ENCODE results near the gene BTNL2. TPM values are rescaled to one million over a fixed set of nuclear protein-coding genes. Genes with fewer than 3 reads are reported as not detected.

The BTNL2 gene
- total RNA-seq, 1 donor from 2014 or later: not detected

- H3K36me3 Mint-ChIP-seq (ENCODE audit: low read depth, unreplicated experiment): no peaks in the 10 kb centered on the region
- FAIRE-seq (peak; percentile 43), DNase-seq (ENCODE audit: low read depth) (no peak)
- Histone ChIP-seq H3K4me2 (ENCODE audit: low read length) (peak within 1 kb of the TSS; percentile 9), H3K4me3 (ENCODE audit: insufficient read depth, low read depth, low read length) (no peak within 1 kb of the TSS), H3K27me3 (ENCODE audit: insufficient read depth, low read length) (no peaks in the 10 kb centered on the region), H3K9me3 (ENCODE audit: insufficient read depth, low read depth, low read length) (no peaks in the 10 kb centered on the region), H3K79me2 (ENCODE audit: insufficient read depth, low read length) (no peaks in the 10 kb centered on the region), H3K27ac (ENCODE audit: low read depth, low read length) (no peak within 1 kb of the TSS), H2AFZ (ENCODE audit: low read depth, low read length) (peak within 1 kb of the TSS; percentile 20), H3K36me3 (ENCODE audit: insufficient read depth, low read length) (no peaks in the 10 kb centered on the region), H3K4me1 (ENCODE audit: insufficient read depth, low read length) (peaks cover 17% of the 10 kb centered on the region), H3K9ac (ENCODE audit: low read length) (no peak within 1 kb of the TSS), H4K20me1 (ENCODE audit: insufficient read depth, low read length) (no peaks in the 10 kb centered on the region)
- no peak for TF ChIP-seq CTCF (IDR thresholded peaks at IDR 0.05; ENCODE audit: insufficient read depth, low read depth, low read length)
- no peak for TF ChIP-seq EZH2 (IDR thresholded peaks at IDR 0.05; ENCODE audit: insufficient read depth, low read length)
- H3K27ac Mint-ChIP-seq (ENCODE audit: unreplicated experiment): peak within 1 kb of the TSS; percentile 49
- H3K4me1 Mint-ChIP-seq (ENCODE audit: low read depth, unreplicated experiment): peaks cover 13% of the 10 kb centered on the region
- H3K4me3 Mint-ChIP-seq (ENCODE audit: unreplicated experiment): peak within 1 kb of the TSS; percentile 4
- H3K9me3 Mint-ChIP-seq (ENCODE audit: unreplicated experiment): peaks cover 3% of the 10 kb centered on the region
- H3K27me3 Mint-ChIP-seq (ENCODE audit: low read depth, unreplicated experiment): peaks cover 2% of the 10 kb centered on the region
These were observed 35.2 kb downstream of the BTNL2 start, which contains the start of gene TSBP1 for GRCh38 chr6:32371803-32372202. Gene TSBP1, minus strand, starts transcription at chr6:32371903. Its CDS starts 197 bp downstream, at chr6:32371706.

GRCh38 chr6:32371229-32371628, 35.8 kb downstream of the BTNL2 start:
- Histone ChIP-seq H3K4me2 (ENCODE audit: low read length) (peak overlapping the region; percentile 9), H4K20me1 (ENCODE audit: insufficient read depth, low read length) (no peaks in the 10 kb centered on the region), H3K4me3 (ENCODE audit: insufficient read depth, low read depth, low read length) (no peak overlapping the region), H3K4me1 (ENCODE audit: insufficient read depth, low read length) (peaks cover 17% of the 10 kb centered on the region), H2AFZ (ENCODE audit: low read depth, low read length) (peak overlapping the region; percentile 20), H3K79me2 (ENCODE audit: insufficient read depth, low read length) (no peaks in the 10 kb centered on the region), H3K9me3 (ENCODE audit: insufficient read depth, low read depth, low read length) (no peaks in the 10 kb centered on the region), H3K27me3 (ENCODE audit: insufficient read depth, low read length) (no peaks in the 10 kb centered on the region), H3K36me3 (ENCODE audit: insufficient read depth, low read length) (no peaks in the 10 kb centered on the region), H3K27ac (ENCODE audit: low read depth, low read length) (no peak overlapping the region), H3K9ac (ENCODE audit: low read length) (no peak overlapping the region)
- H3K36me3 Mint-ChIP-seq (ENCODE audit: low read depth, unreplicated experiment): no peaks in the 10 kb centered on the region
- H3K27me3 Mint-ChIP-seq (ENCODE audit: low read depth, unreplicated experiment): peaks cover 2% of the 10 kb centered on the region
- peak; percentile 23 for FAIRE-seq
- H3K4me3 Mint-ChIP-seq (ENCODE audit: unreplicated experiment): no peak overlapping the region
- H3K9me3 Mint-ChIP-seq (ENCODE audit: unreplicated experiment): peaks cover 4% of the 10 kb centered on the region
- H3K27ac Mint-ChIP-seq (ENCODE audit: unreplicated experiment): peak overlapping the region; percentile 49
- peak; percentile 3 for DNase-seq (ENCODE audit: low read depth)
- H3K4me1 Mint-ChIP-seq (ENCODE audit: low read depth, unreplicated experiment): peaks cover 13% of the 10 kb centered on the region
- TF ChIP-seq CTCF (IDR thresholded peaks at IDR 0.05; ENCODE audit: insufficient read depth, low read depth, low read length): no peak
- no peak for TF ChIP-seq EZH2 (IDR thresholded peaks at IDR 0.05; ENCODE audit: insufficient read depth, low read length)

- no peak overlapping the region for H3K4me3 ChIP-seq (ENCODE audit: insufficient read depth, low read depth, low read length)
- H2AFZ ChIP-seq (ENCODE audit: low read depth, low read length): no peak overlapping the region
- no peaks in the 10 kb centered on the region for H3K9me3 ChIP-seq (ENCODE audit: insufficient read depth, low read depth, low read length)
- no peak overlapping the region for H3K27ac ChIP-seq (ENCODE audit: low read depth, low read length)
- FAIRE-seq: peak; percentile 70
- no peaks in the 10 kb centered on the region for H3K79me2 ChIP-seq (ENCODE audit: insufficient read depth, low read length)
- peaks cover 17% of the 10 kb centered on the region for H3K4me1 ChIP-seq (ENCODE audit: insufficient read depth, low read length)
- H3K9ac ChIP-seq (ENCODE audit: low read length): no peak overlapping the region
- H3K27ac Mint-ChIP-seq (ENCODE audit: unreplicated experiment): no peak overlapping the region
- H3K36me3 ChIP-seq (ENCODE audit: insufficient read depth, low read length): no peaks in the 10 kb centered on the region
- no peaks in the 10 kb centered on the region for H3K36me3 Mint-ChIP-seq (ENCODE audit: low read depth, unreplicated experiment)
- peaks cover 13% of the 10 kb centered on the region for H3K4me1 Mint-ChIP-seq (ENCODE audit: low read depth, unreplicated experiment)
- H3K4me2 ChIP-seq (ENCODE audit: low read length): no peak overlapping the region
- H3K27me3 ChIP-seq (ENCODE audit: insufficient read depth, low read length): no peaks in the 10 kb centered on the region
- no peaks in the 10 kb centered on the region for H4K20me1 ChIP-seq (ENCODE audit: insufficient read depth, low read length)
- peaks cover 4% of the 10 kb centered on the region for H3K9me3 Mint-ChIP-seq (ENCODE audit: unreplicated experiment)
- no peak overlapping the region for H3K4me3 Mint-ChIP-seq (ENCODE audit: unreplicated experiment)
- peak; percentile 2 for DNase-seq (ENCODE audit: low read depth)
- TF ChIP-seq EZH2 (IDR thresholded peaks at IDR 0.05; ENCODE audit: insufficient read depth, low read length) (no peak), CTCF (IDR thresholded peaks at IDR 0.05; ENCODE audit: insufficient read depth, low read depth, low read length) (no peak)
- peaks cover 2% of the 10 kb centered on the region for H3K27me3 Mint-ChIP-seq (ENCODE audit: low read depth, unreplicated experiment)
These were observed 36.5 kb downstream of the BTNL2 start for GRCh38 chr6:32370505-32370904.
